Peyer's patch (tissue), 4 donors: Measurements from ENCODE around the gene MAML3.
A peak's percentile ranks its signal among the peaks of the same experiment; 100 is the strongest.

Experiments
- POLR2A ChIP-seq, 2 donors: fragments of 450-650 bp; IDR thresholded peaks; one replicate each; pipeline ENCODE4 v1.5.1; 2017; ENCODE audit warnings: antibody characterized with exemption in 2 of 2, mild to moderate bottlenecking in 2 of 2, moderate library complexity in 2 of 2
- TF ChIP-seq, protein P1 (sequence below), 6 experiments: fragments of 450-650 bp in 4 of 6; fragments of 200-600 bp in 2 of 6; sonication (generic) in 1 of 6; IDR thresholded peaks; one replicate each; pipeline ENCODE4 v1.5.1; 2017 to 2019; ENCODE audit warnings: antibody characterized with exemption in 6 of 6, mild to moderate bottlenecking in 3 of 6, moderate library complexity in 1 of 6

DNA sequence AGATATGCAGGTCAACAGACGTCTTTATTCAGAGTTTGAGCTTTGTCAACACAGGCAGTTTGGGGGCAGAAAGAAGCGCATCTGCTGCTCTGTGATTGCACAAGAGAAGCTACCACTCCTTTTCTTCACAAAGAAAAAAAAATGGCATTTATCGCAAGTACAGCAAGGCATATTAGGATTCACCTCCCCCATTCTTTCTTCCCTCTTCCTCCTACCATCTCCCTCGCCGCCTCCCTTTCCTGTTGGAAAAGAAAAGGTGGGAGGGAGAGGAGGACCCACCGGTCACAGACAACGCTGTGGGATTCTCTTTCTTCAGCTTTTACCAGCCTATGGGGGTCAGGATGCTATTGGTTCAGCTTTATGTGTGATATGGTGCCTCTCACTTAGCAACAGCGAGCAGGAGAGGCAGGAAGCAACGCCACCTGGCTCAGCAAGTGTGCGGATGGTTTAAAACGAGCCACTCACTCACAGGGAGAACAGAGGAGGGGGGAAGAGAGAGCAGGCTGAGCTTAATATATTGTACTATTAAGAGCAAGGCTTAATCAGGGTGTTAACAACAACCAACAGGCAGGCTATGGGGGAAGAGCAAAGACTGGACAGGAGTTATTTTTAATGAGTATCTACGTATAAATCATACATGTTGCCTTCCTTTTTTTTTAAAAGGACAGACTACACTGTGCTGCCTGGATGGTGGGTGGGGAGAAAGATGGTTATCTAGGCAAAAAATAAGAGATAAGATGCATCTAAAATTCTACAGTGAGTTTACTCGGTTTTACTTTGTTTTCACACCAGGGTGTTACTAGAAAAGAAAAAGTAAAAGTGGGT, 104.7 kb downstream of the MAML3 start:
- TF ChIP-seq, protein P1, sequence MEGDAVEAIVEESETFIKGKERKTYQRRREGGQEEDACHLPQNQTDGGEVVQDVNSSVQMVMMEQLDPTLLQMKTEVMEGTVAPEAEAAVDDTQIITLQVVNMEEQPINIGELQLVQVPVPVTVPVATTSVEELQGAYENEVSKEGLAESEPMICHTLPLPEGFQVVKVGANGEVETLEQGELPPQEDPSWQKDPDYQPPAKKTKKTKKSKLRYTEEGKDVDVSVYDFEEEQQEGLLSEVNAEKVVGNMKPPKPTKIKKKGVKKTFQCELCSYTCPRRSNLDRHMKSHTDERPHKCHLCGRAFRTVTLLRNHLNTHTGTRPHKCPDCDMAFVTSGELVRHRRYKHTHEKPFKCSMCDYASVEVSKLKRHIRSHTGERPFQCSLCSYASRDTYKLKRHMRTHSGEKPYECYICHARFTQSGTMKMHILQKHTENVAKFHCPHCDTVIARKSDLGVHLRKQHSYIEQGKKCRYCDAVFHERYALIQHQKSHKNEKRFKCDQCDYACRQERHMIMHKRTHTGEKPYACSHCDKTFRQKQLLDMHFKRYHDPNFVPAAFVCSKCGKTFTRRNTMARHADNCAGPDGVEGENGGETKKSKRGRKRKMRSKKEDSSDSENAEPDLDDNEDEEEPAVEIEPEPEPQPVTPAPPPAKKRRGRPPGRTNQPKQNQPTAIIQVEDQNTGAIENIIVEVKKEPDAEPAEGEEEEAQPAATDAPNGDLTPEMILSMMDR (IDR thresholded peaks at IDR 0.05), result peak in 3 of 6 experiments; percentile 21 to 41 (median 25)
- TF ChIP-seq POLR2A (IDR thresholded peaks at IDR 0.05), result no peak
